Stimulated activated CD8-positive, alpha-beta memory T cell treated with anti-CD3 and anti-CD28 coated beads, Interleukin-15, amount 100 ng/mL, for 4 hours (primary cell): ENCODE results near the gene GEMIN4.
"Not testable (repeated sequence)": the region's sequence is repeated elsewhere in the genome, so short reads cannot be mapped to it uniquely, and the experiment has no call there.

Experiments used
- DNase-seq, 2 donors: peaks; one replicate each; pipeline ENCODE4 v3.0.0-alpha.2; 2020; ENCODE audit warnings: low read depth in 2 of 2

The GEMIN4 gene

DNA sequence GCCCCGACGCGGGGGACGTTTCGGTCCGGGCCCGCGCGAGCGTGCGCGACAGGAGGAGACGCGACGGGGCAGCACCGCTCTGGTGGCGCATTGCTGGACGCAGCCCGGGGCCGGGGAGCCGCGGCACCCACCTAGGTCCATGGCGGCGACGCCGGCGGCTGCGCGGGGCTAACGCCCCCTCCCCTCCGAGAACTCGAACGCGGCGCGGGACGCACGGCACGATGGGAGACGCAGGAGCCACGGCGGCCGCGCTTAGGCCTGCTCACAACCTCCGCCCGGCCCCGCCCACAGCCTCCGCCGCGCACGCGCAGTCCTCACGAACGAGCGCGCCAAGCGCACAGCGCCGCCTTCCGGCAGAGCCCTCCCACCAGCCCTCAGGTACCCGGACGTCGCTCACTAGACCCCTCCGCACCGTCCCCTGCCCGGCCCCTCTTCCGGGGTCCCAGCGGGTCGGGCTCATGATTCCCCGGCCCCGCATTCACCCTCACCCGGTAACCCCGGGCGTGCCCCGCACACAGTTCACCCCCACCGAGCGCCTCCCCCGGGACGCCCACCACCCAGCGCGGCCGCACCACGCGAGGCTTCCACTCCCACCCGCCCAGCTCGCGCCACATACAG lies at the start of gene GEMIN4:
GEMIN4 (minus strand) TSS at position 263 of the 618 bp plus-strand sequence; CDS start at position 141, 122 bp downstream.
- peak; percentile 90 to 94 for DNase-seq

DNA sequence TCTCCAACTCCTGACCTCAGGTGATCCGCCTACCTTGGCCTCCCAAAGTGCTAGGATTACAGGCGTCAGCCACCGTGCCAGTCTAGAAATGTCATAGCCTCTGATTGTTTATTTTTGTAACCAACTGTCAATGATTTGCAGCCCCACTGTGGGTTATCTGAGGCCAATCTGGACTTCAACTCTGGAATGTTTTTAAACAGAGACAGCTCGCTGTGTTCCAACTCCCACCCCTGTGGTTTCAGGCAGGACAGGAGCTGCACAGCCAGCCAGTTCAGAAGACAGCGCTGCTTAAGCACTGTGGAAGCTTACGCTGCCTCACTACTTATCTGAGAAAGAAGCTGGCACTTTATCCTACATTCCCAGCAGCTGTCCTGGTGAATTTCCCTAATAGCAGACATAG lies 49.6 kb upstream of the GEMIN4 start:
- no peak for DNase-seq

DNA sequence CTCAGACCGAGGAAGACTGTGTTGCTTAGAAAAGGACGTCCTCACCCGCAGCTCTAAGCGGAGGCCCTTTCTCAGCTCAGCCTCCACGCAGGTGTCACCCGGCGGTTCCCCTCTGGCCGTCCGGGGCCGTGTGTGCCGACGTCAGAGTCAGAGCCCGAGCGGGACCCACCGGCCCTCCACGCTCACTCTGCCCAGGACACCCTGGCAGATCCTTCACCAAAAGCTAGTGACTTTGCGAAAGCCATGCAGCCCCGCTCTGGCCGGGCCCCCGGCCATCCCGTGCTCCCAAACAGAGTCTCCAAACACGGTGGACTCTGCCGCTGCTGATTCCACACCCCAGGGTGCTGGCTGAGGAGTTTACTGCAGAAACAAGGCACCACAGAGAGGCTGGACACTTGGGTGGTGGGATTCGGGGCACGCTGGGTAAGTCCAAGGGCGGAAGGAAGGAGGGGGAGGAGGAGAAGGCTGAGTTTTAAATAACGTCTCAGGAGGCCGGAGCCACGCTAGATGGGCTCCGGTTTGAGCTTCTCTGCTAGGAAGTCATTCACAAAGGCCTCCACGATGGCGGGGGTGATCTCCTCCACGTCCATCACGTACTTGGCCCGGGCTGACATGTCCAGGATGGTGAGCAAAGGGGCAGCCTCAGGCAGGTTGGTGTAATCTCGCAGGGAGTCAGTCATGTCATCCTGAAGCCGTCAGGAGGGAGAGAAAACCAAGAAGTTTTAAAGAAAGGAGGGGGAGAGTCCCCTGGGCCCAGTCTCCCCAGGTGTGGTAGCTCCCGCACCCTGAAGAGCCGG lies 48.6 kb upstream of the GEMIN4 start:
- no peak for DNase-seq

DNA sequence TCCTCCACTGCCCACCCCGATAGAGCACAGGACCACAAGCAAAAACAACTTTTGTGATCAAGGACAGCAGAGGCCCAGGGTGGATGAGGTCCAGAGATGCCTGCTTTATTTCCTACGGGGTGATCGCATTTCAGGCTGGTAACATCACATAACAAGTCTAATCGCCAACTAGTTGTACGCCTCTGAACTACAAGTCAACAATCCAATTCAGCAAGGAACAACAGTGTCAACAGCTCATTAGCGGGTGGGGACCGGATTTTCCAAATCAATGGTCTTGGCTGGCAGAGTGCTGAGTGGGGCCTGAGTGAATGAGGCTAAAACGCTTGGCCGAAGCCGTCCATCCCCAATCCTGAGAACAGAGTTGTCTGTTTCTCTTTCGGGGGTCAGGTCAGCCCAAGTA lies 47.2 kb upstream of the GEMIN4 start:
- DNase-seq: no peak

DNA sequence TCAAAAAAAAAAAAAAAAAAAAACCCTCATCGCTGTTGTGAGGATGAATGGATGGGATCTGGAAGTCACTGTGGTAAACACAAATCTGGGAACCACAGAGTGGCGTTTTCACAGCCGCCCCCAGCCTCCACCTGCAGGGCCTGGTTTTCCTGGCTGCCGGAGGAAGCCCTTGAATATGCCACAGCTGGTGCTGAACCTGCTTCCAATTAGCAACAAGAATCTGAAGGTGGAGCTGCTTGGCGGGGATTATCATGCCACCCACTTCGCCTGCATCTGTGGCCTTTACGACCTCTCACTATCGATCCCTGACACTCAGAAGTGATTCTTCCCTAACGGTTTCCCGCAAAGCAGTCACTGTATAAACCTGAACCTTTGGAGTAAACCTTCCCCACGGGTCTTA lies 46.2 kb upstream of the GEMIN4 start:
- DNase-seq: no peak

DNA sequence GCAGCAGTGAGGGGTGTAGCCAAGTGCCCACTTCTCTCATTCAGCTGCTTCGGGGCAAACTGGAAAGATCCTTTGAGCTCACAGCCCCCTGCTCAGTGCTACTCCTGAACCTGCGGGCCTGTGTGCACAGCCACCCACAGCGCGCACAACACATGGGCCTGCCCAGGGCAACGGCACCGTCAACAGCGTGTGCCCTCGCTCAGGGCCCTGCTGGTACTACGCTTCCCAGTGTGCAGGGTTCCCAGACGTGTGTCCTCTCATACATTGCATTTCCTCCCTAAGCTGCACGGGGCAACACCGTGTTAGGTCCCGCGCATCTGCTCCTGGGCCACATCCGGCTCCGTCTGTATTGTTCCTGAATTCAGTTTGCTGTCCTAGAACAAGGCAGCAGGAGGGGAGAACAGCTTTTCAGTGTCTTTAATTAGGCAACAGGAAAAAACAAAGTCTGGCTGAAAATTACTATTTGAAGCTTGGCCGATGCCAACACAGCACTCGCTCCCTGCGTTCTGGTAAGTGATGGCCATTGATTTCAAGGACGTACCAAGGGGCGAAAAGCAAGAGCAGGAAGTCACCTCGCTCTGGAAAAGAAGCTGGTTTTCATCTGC lies 45.3 kb upstream of the GEMIN4 start:
- DNase-seq: no peak

DNA sequence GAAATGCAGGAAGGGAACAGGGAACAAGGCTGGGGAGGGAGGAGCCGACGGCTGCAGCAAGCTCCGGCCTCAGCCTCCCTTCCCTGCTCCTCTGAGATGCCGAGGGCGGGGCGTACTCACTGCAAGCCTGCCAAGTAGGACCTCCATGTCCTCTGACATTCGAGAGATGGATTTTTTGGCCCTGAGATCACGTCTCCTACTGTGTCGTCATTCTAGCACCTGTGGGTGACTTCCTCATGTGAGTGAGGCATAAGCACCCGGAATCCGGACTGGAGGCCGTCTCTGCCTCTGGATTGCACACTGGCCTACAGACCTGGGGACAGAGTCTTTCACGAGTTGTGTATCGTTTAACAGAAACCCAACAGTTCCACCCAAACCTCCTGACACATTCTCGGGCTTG lies 44.5 kb upstream of the GEMIN4 start:
- DNase-seq: no peak

DNA sequence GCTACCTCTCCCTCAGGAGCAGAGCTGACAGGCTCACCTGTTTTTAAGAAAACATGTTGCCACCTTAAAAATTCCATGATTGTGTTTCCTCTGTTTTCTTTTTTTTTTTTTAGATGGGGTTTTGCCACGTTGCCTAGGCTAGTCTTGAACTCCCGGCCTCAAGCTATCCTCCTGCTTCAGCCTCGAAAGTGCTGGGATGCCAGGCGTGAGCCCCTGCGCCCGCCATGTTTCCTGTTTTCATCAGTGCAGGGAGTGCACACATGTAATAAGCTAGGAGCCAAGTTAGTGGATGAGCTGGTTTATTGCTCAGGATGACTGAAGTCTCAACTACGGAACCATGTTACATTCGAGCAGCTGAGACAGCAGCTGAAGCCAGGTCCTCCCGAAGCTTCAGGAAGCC lies 43.7 kb upstream of the GEMIN4 start:
- DNase-seq: no peak

DNA sequence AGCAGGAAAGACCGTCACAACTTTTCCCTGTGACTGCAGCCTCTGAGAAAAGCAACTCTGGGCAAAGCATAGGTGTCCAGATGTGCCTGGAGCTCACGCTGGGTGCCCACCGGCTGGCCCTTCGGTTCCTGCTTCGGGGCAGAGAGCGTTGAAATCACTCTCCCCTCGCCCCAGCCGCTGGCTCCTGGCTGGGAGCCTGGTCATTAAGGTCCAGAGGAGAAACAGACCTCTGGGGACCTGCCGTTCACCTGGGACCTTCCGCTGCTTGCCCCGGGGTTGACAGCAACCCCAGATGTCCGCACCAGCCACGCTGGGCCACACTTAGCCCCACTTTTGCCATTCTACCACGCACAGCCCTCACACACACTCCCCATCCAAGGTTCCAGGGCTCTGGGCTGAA lies 43.2 kb upstream of the GEMIN4 start:
- no peak for DNase-seq

DNA sequence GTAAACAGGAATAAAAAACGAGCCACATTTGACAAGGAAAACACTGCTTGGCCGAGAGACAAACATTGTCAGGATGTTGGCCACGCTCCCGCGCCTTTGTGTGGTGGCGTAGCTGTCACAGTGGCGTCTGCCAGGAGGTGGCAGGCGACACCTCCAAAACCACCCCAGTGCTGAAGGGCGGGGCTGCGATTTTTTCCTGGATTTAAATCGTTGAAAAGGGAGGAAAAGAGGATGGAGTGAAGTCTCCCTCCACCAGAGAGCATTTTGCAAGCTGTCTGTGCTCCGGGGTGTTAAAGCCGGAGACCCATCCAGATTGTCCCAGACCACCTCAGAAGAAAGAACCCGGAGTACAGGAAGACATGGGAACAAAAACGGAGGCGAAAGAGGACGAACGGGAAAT lies 42.8 kb upstream of the GEMIN4 start:
- DNase-seq: no peak

DNA sequence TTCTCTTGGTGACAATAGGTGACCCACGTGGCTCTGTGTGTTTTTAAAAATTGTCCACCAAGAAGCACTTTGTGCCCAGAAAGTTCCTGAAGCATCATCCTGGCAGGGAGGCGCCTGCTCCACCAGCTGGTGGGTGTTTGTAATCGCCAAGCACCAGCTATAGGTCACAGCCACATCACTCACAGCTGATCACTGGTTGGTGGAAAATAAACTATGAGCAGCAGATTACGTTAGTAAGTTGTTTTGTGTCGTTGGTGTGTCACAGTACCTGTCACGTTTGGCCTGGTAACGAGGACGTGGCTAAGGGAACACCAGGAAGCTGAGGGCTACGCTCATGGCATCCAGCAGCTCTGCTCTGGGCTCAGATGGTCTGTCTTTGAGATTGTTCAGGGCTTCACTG lies 40.2 kb upstream of the GEMIN4 start:
- no peak for DNase-seq

DNA sequence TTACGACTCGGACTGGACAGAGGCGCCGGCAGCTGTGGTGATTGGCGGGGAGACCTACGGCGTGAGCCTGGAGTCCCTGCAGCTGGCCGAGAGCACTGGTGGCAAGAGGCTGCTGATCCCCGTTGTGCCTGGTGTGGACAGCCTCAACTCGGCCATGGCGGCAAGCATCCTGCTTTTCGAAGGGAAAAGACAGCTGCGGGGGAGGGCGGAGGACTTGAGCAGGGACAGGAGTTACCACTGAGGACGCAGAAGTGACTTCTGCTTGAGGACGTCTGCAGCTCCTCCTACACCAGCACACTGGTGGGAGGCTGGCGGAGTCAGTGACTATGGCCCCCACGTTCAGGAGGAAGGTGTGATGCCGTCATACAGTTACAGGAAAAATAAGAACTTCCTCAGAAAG lies 39.8 kb upstream of the GEMIN4 start:
- DNase-seq: no peak

DNA sequence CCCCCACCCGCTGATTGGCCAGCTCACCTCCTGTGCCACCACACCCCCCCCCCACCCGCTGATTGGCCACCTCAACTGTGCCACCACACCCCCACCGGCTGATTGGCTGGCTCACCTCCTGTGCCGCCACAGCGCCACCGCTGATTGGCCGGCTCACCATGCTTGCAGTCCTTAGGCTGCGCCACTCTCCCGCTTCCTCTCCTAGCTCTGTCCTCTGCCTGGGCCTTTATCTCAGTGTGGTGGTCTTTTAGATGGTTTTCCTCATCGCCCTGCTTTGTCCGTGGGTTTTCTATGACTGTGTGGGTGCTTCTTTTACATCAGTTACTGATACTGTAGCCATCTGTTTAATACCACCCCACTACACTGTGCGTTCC lies 38.8 kb upstream of the GEMIN4 start:
- DNase-seq: not testable (repeated sequence)

DNA sequence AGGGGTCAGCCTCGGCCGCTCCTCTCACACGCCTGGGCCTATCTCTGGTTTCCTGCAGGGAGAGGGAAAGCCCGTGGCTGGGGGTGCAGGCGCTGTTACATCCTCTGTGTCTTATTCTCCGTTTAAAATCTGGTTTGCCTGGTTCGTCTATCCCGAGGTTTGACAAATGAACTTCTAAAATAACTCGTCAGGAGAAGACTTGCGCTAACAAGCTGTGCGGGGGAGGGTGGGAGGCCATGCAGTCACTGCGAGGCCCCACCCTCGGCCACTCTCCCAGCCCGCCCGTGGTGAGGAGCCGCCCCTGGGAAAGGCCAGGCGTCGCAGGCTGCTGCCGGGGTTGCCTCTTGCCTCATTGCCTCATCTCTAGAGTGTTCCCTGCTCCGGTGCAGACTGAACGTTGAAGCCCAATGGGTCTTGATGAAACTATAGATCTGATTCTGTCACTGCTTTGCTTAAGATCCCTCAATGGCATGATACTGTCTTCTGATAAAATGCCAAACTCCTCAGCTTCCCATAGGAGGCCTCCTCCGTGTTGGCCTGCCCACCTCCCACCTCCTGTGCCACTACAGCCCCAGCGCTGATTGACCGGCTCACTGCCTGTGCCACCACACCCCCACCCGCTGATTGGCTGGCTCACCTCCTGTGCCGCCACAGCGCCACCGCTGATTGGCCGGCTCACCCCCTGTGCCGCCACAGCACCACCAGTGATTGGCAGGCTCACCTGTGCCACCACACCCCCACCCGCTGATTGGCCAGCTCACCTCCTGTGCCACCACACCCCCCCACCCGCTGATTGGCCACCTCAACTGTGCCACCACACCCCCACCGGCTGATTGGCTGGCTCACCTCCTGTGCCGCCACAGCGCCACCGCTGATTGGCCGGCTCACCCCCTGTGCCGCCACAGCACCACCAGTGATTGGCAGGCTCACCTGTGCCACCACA lies 38.1 kb upstream of the GEMIN4 start:
- not testable (repeated sequence) for DNase-seq

DNA sequence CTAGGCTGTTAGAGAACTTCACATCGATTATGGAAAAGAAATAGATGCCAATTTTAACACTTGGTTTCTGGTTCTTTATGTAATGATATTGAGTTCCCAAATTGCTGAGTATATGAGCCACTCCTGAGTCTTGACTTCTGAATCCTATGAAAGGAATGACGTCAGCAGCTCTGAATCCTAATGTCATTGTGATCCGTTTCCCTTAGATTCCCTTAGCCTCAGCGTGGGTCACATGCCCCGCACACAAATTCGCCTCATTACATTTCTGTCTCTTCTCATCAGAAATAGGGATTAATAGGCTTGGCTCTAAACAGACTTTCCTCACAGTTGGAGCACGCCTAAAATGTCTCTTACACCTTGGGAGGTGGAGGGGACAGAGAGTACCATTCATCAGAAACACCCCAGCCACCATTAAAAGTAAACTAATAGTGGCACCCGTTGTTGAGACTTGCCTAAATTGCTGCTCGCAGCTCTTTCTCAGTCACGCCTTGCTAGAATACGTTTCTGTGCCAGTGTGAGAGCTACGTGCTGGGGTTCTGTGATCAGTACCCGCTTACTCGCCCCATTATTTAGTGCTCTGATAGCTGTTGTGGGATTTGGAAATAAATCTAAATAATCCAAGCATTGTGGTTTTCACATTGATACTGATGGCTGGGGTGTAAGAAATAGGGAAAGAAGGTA lies 37.2 kb upstream of the GEMIN4 start:
- no peak for DNase-seq

DNA sequence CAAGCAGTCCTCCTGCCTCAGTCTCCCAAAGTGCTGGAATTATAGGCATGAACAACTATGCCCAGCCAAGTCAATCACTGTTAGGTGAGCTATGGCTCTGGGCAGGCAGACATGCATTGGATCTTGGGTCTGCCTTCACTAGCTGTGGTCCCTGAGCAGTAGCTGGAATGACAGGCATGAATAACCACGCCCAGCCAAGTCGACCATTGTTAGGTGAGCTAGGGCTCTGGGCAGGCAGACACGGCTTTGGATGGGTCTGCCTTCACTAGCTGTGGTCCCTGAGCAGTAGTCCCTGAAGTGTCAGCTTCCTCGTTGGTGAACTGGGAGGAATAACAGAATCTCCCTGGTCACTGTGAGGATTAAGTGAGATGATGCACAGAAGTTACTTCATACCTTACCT lies 36.5 kb upstream of the GEMIN4 start:
- DNase-seq: no peak

DNA sequence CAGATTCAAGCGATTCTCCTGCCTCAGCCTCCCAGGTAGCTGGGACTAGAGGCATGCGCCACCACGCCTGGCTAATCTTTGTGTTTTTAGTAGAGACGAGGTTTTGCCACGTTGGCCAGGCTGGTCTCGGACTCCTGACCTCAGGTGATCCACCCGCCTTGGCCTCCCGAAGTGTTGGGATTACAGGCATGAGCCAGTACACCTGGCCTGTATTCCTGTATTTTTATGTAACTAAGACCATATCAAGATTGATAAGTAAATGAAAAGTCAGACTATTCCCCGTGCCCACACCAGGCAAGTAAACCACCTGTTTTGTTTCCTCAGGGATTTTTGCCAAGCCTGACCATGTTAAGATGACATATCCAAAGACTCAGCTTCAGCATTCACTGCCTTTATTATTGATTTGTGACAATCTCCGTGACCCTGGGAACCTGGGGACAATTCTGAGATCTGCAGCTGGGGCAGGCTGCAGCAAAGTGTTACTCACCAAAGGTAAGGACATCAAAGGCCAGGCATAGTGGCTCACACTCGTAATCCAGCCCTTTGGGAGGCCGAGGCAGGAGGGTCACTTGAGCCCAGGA lies 35.7 kb upstream of the GEMIN4 start:
- no peak for DNase-seq

DNA sequence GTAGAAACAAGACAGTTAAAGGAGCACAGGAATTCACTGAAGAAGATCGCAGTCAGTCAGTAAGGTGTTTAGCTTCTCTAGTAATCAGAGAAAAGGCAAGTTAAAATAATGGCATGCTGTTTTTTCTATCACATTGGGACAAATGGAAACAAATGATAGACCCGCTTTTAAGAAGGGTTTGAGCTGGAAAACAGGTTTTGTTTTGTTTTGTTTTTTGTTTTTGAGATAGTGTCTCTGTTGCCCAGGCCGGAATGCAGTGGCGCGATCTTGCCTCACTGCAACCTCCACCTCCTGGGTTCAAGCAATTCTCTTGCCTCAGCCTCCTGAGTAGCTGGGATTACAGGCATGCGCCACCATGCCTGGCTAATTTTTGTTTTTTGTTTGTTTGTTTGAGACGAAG lies 33.8 kb upstream of the GEMIN4 start:
- DNase-seq: not testable (repeated sequence)

DNA sequence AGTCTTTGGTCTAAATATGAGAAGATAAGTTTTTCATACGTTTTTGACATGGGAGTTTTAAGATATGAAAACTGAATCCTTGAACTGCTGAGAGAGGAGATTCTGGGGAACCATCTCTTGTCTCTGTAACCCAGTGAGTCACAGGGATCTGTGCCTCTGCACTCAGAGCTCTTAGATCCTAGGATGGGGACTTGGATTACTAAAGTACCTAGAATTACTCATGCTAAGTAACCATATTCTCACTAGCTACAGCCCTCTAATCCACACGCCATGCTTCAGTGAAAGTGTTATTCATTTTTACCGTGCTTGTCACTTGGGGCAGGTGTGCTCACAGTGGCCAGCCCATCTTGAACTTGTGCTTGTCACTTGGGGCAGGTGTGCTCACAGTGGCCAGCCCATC lies 32.1 kb upstream of the GEMIN4 start:
- DNase-seq: no peak

DNA sequence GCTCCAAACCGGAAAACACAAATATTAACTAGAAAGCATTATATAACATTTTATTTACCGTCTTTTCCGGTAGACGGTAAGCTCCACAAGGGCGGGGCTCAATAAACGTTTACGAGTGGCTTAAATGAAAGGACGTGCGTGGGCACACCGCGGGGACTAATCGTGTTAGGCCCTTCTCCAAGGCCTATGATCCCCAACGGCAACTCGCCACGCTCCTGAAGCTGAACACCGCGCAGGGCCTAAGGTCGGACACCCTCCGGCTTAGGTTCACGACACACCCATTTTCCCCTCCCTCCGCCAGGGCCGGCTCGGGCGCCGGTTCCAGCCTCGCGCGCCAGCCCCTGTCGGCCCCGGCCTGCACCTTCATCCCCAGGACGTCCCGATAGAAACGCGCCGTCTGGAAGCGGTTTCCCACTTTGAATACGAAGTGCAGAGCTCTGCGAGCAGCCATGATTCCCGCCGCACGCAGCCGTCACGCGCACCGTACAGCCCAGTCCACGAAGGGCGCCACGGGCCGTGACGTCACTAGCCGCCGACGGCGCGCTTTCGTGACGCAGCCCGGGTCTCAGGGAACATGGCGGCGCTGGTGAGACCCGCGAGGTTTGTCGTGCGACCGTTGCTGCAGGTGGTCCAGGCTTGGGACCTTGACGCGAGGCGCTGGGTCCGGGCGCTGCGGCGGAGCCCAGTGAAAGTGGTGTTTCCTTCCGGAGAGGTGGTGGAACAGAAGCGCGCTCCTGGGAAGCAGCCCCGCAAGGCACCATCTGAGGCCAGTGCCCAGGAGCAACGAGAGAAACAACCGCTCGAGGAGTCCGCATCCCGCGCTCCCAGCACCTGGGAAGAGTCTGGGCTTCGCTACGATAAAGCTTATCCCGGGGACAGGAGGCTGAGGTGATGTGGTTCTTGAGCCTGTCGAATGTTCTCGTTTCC lies 30.0 kb upstream of the GEMIN4 start, which contains the start of the genes GLOD4 and MRM3:
GLOD4 (minus strand) TSS at position 476 of the 927 bp plus-strand sequence; CDS start at position 451, 25 bp downstream.
MRM3 (plus strand) TSS at position 549 of the 927 bp plus-strand sequence; CDS start at position 575, 26 bp downstream.
- DNase-seq: peak; percentile 86 to 92
